Gastrocnemius medialis (tissue), 4 donors: ENCODE data around the gene UQCC3.

ENCODE experiments used
- CTCF ChIP-seq, 5 experiments: fragments of 450-650 bp in 3 of 5; fragments of 200-600 bp in 2 of 5; sonication (generic) in 2 of 5; IDR thresholded peaks in 4 of 5; conservative IDR thresholded peaks in 1 of 5; 1 replicate in 4 of 5; 2 replicates in 1 of 5; pipeline ENCODE4 v1.5.1; 2016 to 2019; ENCODE audit warnings: antibody characterized with exemption in 5 of 5, mild to moderate bottlenecking in 3 of 5, moderate library complexity in 3 of 5
- POLR2A ChIP-seq, 2 donors: fragments of 450-650 bp; IDR thresholded peaks; one replicate each; pipeline ENCODE4 v1.6.1; 2017; ENCODE audit warnings: antibody characterized with exemption in 2 of 2, mild to moderate bottlenecking in 2 of 2, moderate library complexity in 2 of 2

GRCh38 chr11:62715150-62716130, 44.0 kb downstream of the UQCC3 start:
- TF ChIP-seq CTCF (IDR thresholded peaks at IDR 0.05 in 4 of 5, conservative IDR thresholded peaks at IDR 0.05 in 1 of 5): no peak
- TF ChIP-seq POLR2A (IDR thresholded peaks at IDR 0.05): no peak
